CD14-positive monocyte (primary cell): ENCODE measurements around the gene LYRM2. TPM values are rescaled to one million over a fixed set of nuclear protein-coding genes. Genes with fewer than 3 reads are reported as not detected.

Source experiments
- DNase-seq, 3 donors: peaks; one replicate each; pipeline ENCODE4 v3.0.0-alpha.2; 2011 to 2022
- H2AFZ ChIP-seq: 2 replicates; pipeline ENCODE4 v1.6.0; 2012; ENCODE audit warnings: mild to moderate bottlenecking, low read depth, low read length, inconsistent platforms; ENCODE audit not compliant: insufficient read depth, poor library complexity, severe bottlenecking
- H3K27ac ChIP-seq, 2 donors: 1 replicate in 1 of 2; 2 replicates in 1 of 2; pipeline ENCODE4 v1.5.1; 2012 to 2013; ENCODE audit warnings: low read length in 2 of 2, control low read depth in 1 of 2, inconsistent platforms in 1 of 2, low read depth in 1 of 2, mild to moderate bottlenecking in 1 of 2
- H3K27me3 ChIP-seq, 2 donors: one replicate each; pipeline versions ENCODE4 v1.6.0 to v1.6.1; 2011 to 2013; ENCODE audit warnings: low read length in 2 of 2; ENCODE audit not compliant: control insufficient read depth in 2 of 2, insufficient read depth in 2 of 2
- H3K36me3 ChIP-seq, 2 donors: replicated peaks in 1 of 2; 1 replicate in 1 of 2; 2 replicates in 1 of 2; pipeline versions ENCODE4 v1.5.1 to v1.6.1; 2012 to 2013; ENCODE audit warnings: low read length in 2 of 2, control low read depth in 1 of 2, inconsistent platforms in 1 of 2, mild to moderate bottlenecking in 1 of 2; ENCODE audit not compliant: insufficient read depth in 2 of 2, control insufficient read depth in 1 of 2
- H3K4me1 ChIP-seq, 2 donors: 1 replicate in 1 of 2; 2 replicates in 1 of 2; pipeline versions ENCODE4 v1.5.1 to v1.6.1; 2012 to 2013; ENCODE audit warnings: low read length in 2 of 2, control low read depth in 1 of 2, inconsistent platforms in 1 of 2, mild to moderate bottlenecking in 1 of 2, moderate library complexity in 1 of 2; ENCODE audit not compliant: insufficient read depth in 2 of 2, control insufficient read depth in 1 of 2
- H3K4me2 ChIP-seq: replicated peaks from 2 replicates; pipeline ENCODE3; 2012; ENCODE audit warnings: low read length, moderate library complexity, mild to moderate bottlenecking; ENCODE audit not compliant: poor library complexity, severe bottlenecking; ENCODE audit errors: extremely low read depth
- H3K4me3 ChIP-seq, 3 experiments: fragments of 200-600 bp in 1 of 3; sonication (generic) in 1 of 3; replicated peaks in 1 of 3; 1 replicate in 2 of 3; 2 replicates in 1 of 3; pipeline ENCODE4 v1.5.1; 2011 to 2013; ENCODE audit warnings: low read length in 3 of 3, mild to moderate bottlenecking in 3 of 3, control low read depth in 2 of 3, low read depth in 2 of 3, inconsistent platforms in 1 of 3, moderate library complexity in 1 of 3
- H3K79me2 ChIP-seq: 2 replicates; pipeline ENCODE4 v1.6.0; 2012; ENCODE audit warnings: mild to moderate bottlenecking, control low read depth, inconsistent platforms, low read length, moderate library complexity; ENCODE audit not compliant: insufficient read depth
- H3K9ac ChIP-seq: 2 replicates; pipeline ENCODE4 v1.6.0; 2017; ENCODE audit warnings: low read length, mild to moderate bottlenecking; ENCODE audit not compliant: insufficient read depth, poor library complexity, severe bottlenecking
- H3K9me3 ChIP-seq, 2 donors: replicated peaks in 1 of 2; 1 replicate in 1 of 2; 2 replicates in 1 of 2; pipeline versions ENCODE4 v1.5.1 to v1.6.1; 2012 to 2013; ENCODE audit warnings: low read length in 2 of 2, control low read depth in 1 of 2; ENCODE audit not compliant: control insufficient read depth in 1 of 2, insufficient read depth in 1 of 2
- H4K20me1 ChIP-seq: 2 replicates; pipeline ENCODE4 v1.6.0; 2012; ENCODE audit warnings: mild to moderate bottlenecking, low read length, control low read depth, moderate library complexity; ENCODE audit not compliant: insufficient read depth
- H3K27ac Mint-ChIP-seq, 7 donors: one replicate each; pipeline ENCODE4 v1.8.0; 2020; ENCODE audit warnings: mild to moderate bottlenecking in 7 of 7, mixed read lengths in 7 of 7, moderate library complexity in 6 of 7, inconsistent platforms in 2 of 7
- H3K27me3 Mint-ChIP-seq, 3 donors: one replicate each; pipeline ENCODE4 v1.8.0; 2021 to 2022; ENCODE audit warnings: low read depth in 3 of 3, mild to moderate bottlenecking in 3 of 3, mixed read lengths in 3 of 3, moderate library complexity in 3 of 3, inconsistent platforms in 1 of 3
- H3K36me3 Mint-ChIP-seq, 2 donors: one replicate each; pipeline ENCODE4 v1.8.0; 2020; ENCODE audit warnings: mixed read lengths in 2 of 2, inconsistent platforms in 1 of 2, mild to moderate bottlenecking in 1 of 2
- H3K4me1 Mint-ChIP-seq: one replicate; pipeline ENCODE4 v1.8.0; 2020; ENCODE audit warnings: mild to moderate bottlenecking, mixed read lengths
- H3K4me3 Mint-ChIP-seq, 2 donors: one replicate each; pipeline ENCODE4 v1.8.0; 2020; ENCODE audit warnings: mild to moderate bottlenecking in 2 of 2, mixed read lengths in 2 of 2, moderate library complexity in 1 of 2
- H3K9me3 Mint-ChIP-seq, 7 donors: one replicate each; pipeline ENCODE4 v1.8.0; 2020 to 2022; ENCODE audit warnings: mixed read lengths in 7 of 7, mild to moderate bottlenecking in 6 of 7, moderate library complexity in 6 of 7, inconsistent platforms in 2 of 7
- WGBS: methylation state at CpG from one replicate; pipeline ENCODE4 v1.1.5; 2013; ENCODE audit warnings: missing lambda C conversion rate; ENCODE audit not compliant: insufficient coverage; 5-methylcytosine and 5-hydroxymethylcytosine counted together
- intact Hi-C, 2 donors: fragments of 100-400 bp; cut with micrococcal nuclease; formaldehyde crosslinking; loops; one replicate each; pipeline versions ENCODE4 v1.15.0 to v1.15.1; 2023
- polyA plus RNA-seq, 3 donors: library from polyadenylated mRNA; depleted of rRNA in 1 of 3; unstranded in 2 of 3; stranded (reverse) in 1 of 3; fragments of 300-500 nt in 2 of 3; fragments of >200 nt in 1 of 3; fragmentation: Illumina TruSeq in 2 of 3; gene quantifications; 1 replicate in 2 of 3; 2 replicates in 1 of 3; pipeline ENCODE4 v1.2.3, GENCODE V29; 2012 to 2021
- TF ChIP-seq, protein P1 (sequence below): fragments of 200-600 bp; IDR thresholded peaks from one replicate; pipeline ENCODE4 v1.8.0; 2022; ENCODE audit warnings: antibody characterized with exemption, mild to moderate bottlenecking

Gene LYRM2
- polyA plus RNA-seq, 3 donors, result 13.2 to 64.0 (median 58.1) TPM

DNA sequence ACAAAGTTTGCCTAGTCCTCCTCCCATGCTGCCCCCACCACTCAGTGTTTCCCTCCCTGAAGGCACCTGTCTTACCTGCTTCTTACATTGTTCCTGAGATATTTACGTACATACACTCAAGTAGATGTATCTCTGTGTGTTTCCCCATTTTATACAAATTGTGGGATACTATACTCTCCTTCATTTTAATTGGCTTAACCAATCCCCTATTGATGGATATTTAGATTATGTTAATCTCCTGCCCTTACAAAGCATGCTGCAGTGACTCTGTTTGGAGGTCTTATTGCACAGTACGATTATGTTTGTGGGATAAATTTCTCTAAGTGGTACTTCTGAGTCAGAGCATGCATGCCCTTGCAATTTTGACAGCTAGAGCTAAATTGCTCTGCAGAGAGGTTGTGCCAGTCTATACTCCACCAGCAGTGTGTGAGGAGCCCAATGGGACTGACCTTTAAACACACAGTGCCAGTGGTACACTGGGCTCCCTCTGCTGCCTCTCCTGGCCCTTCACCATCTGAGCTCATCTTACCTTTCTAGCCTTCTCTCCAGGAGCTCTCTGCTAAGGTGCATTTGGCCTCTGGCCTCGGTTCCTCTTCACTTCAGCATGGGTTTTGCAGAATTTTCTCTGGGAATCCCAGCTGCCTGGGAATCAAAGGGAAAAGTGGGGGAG is 57.4 kb downstream of the LYRM2 start:
- Histone ChIP-seq H2AFZ (no peak overlapping the region), H4K20me1 (no peaks in the 10 kb centered on the region), H3K4me2 (no peak overlapping the region), H3K4me1 (no peaks in the 10 kb centered on the region), H3K27me3 (no peaks in the 10 kb centered on the region), H3K9me3 (no peaks in the 10 kb centered on the region), H3K79me2 (no peaks in the 10 kb centered on the region), H3K27ac (no peak overlapping the region), H3K36me3 (no peaks in the 10 kb centered on the region), H3K4me3 (no peak overlapping the region), H3K9ac (no peak overlapping the region)
- TF ChIP-seq, protein P1, sequence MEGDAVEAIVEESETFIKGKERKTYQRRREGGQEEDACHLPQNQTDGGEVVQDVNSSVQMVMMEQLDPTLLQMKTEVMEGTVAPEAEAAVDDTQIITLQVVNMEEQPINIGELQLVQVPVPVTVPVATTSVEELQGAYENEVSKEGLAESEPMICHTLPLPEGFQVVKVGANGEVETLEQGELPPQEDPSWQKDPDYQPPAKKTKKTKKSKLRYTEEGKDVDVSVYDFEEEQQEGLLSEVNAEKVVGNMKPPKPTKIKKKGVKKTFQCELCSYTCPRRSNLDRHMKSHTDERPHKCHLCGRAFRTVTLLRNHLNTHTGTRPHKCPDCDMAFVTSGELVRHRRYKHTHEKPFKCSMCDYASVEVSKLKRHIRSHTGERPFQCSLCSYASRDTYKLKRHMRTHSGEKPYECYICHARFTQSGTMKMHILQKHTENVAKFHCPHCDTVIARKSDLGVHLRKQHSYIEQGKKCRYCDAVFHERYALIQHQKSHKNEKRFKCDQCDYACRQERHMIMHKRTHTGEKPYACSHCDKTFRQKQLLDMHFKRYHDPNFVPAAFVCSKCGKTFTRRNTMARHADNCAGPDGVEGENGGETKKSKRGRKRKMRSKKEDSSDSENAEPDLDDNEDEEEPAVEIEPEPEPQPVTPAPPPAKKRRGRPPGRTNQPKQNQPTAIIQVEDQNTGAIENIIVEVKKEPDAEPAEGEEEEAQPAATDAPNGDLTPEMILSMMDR, result no peak
- Mint-ChIP-seq H3K36me3 (no peaks in the 10 kb centered on the region), H3K9me3 (no peaks in the 10 kb centered on the region), H3K27me3 (no peaks in the 10 kb centered on the region), H3K27ac (no peak overlapping the region), H3K4me3 (no peak overlapping the region), H3K4me1 (no peaks in the 10 kb centered on the region)
- intact Hi-C loops, result no loop called here
- DNase-seq, result no peak
- WGBS, result no CpG with 5 or more reads among the region's 3 CpGs

DNA sequence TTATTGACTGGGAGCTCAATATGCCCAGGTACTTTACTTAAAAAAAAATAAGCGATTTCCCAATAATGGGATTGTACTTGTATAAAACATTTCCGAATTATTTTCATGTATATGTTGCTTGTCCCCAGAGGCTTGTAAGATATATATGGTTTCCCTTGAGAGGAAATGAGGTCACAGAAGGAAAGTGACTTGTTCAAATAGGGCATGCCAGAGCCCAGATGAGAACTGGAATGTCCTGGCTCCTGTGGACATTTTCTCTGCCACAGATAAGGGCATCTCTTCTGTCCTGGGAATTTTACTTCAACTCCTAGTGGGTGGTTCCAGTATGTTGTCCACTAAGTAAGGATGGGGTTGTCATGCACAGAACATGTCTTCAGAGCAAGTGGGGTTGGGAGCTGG is 63.0 kb downstream of the LYRM2 start:
- no peak overlapping the region for H3K9ac ChIP-seq
- no peak overlapping the region for H2AFZ ChIP-seq
- H3K79me2 ChIP-seq, result no peaks in the 10 kb centered on the region
- Mint-ChIP-seq H3K27me3 (peaks cover 0 to 2% (median 0%) of the 10 kb centered on the region in 3 donors), H3K27ac (no peak overlapping the region), H3K4me1 (no peaks in the 10 kb centered on the region), H3K4me3 (no peak overlapping the region), H3K9me3 (peaks cover 0 to 2% (median 0%) of the 10 kb centered on the region in 7 donors), H3K36me3 (peaks cover 0 to 3% of the 10 kb centered on the region in 2 donors)
- intact Hi-C loops, result no loop called here
- 67% methylated on average over 1 of the region's 2 CpGs for WGBS
- H3K27me3 ChIP-seq, result no peaks in the 10 kb centered on the region
- no peak overlapping the region for H3K4me3 ChIP-seq
- H4K20me1 ChIP-seq, result no peaks in the 10 kb centered on the region
- no peak overlapping the region for H3K4me2 ChIP-seq
- DNase-seq, result no peak
- H3K27ac ChIP-seq, result no peak overlapping the region
- H3K4me1 ChIP-seq, result no peaks in the 10 kb centered on the region
- TF ChIP-seq, protein P1, result no peak
- H3K9me3 ChIP-seq, result no peaks in the 10 kb centered on the region
- no peaks in the 10 kb centered on the region for H3K36me3 ChIP-seq
